ENCODE data around the gene RIPK4. TPM values are rescaled to one million over a fixed set of nuclear protein-coding genes. Genes with fewer than 3 reads are reported as not detected.
"Not testable (repeated sequence)": the region's sequence is repeated elsewhere in the genome, so short reads cannot be mapped to it uniquely, and the experiment has no call there.

Gene RIPK4
- total RNA-seq, 1 donor from 2014 or later: 28.9 TPM

GRCh38 chr21:41720250-41720649 lies 46.6 kb downstream of the RIPK4 start:
- no peaks in the 10 kb centered on the region for H3K27me3 Mint-ChIP-seq
- no peaks in the 10 kb centered on the region for H3K36me3 Mint-ChIP-seq (ENCODE audit: insufficient read depth)
- no peak for TF ChIP-seq CTCF (IDR thresholded peaks at IDR 0.05; ENCODE audit: unreplicated experiment)
- H3K27ac Mint-ChIP-seq: no peak overlapping the region
- H3K9me3 Mint-ChIP-seq (ENCODE audit: low read depth): no peaks in the 10 kb centered on the region
- no peak for DNase-seq (ENCODE audit: low spot score, unreplicated experiment)
- no peak overlapping the region for H3K4me3 Mint-ChIP-seq (ENCODE audit: low read depth)
- H3K4me1 Mint-ChIP-seq (ENCODE audit: low read depth): peaks cover 23% of the 10 kb centered on the region

- DNase-seq (ENCODE audit: low spot score, unreplicated experiment): no peak
- Mint-ChIP-seq H3K4me1 (ENCODE audit: low read depth) (peaks cover 29% of the 10 kb centered on the region), H3K27me3 (no peaks in the 10 kb centered on the region), H3K27ac (no peak overlapping the region), H3K9me3 (ENCODE audit: low read depth) (no peaks in the 10 kb centered on the region), H3K4me3 (ENCODE audit: low read depth) (no peak overlapping the region), H3K36me3 (ENCODE audit: insufficient read depth) (no peaks in the 10 kb centered on the region)
- no peak for TF ChIP-seq CTCF (IDR thresholded peaks at IDR 0.05; ENCODE audit: unreplicated experiment)
These were observed 47.2 kb downstream of the RIPK4 start for GRCh38 chr21:41719691-41720090.

- H3K27me3 Mint-ChIP-seq: no peaks in the 10 kb centered on the region
- DNase-seq (ENCODE audit: low spot score, unreplicated experiment): no peak
- no peaks in the 10 kb centered on the region for H3K9me3 Mint-ChIP-seq (ENCODE audit: low read depth)
- no peak overlapping the region for H3K27ac Mint-ChIP-seq
- peaks cover 47% of the 10 kb centered on the region for H3K4me1 Mint-ChIP-seq (ENCODE audit: low read depth)
- no peak overlapping the region for H3K4me3 Mint-ChIP-seq (ENCODE audit: low read depth)
- H3K36me3 Mint-ChIP-seq (ENCODE audit: insufficient read depth): no peaks in the 10 kb centered on the region
- no peak for TF ChIP-seq CTCF (IDR thresholded peaks at IDR 0.05; ENCODE audit: unreplicated experiment)
These were observed 49.1 kb downstream of the RIPK4 start for GRCh38 chr21:41717573-41718330.

GRCh38 chr21:41716751-41717150 lies 50.1 kb downstream of the RIPK4 start:
- Mint-ChIP-seq H3K4me3 (ENCODE audit: low read depth) (no peak overlapping the region), H3K27ac (peak overlapping the region; percentile 95), H3K27me3 (no peaks in the 10 kb centered on the region), H3K9me3 (ENCODE audit: low read depth) (no peaks in the 10 kb centered on the region), H3K36me3 (ENCODE audit: insufficient read depth) (no peaks in the 10 kb centered on the region), H3K4me1 (ENCODE audit: low read depth) (peaks cover 55% of the 10 kb centered on the region)
- no peak for TF ChIP-seq CTCF (IDR thresholded peaks at IDR 0.05; ENCODE audit: unreplicated experiment)
- DNase-seq (ENCODE audit: low spot score, unreplicated experiment): no peak

- no peaks in the 10 kb centered on the region for H3K36me3 Mint-ChIP-seq (ENCODE audit: insufficient read depth)
- DNase-seq (ENCODE audit: low spot score, unreplicated experiment): peak; percentile 51
- H3K4me1 Mint-ChIP-seq (ENCODE audit: low read depth): peaks cover 65% of the 10 kb centered on the region
- no peak for TF ChIP-seq CTCF (IDR thresholded peaks at IDR 0.05; ENCODE audit: unreplicated experiment)
- no peaks in the 10 kb centered on the region for H3K27me3 Mint-ChIP-seq
- H3K4me3 Mint-ChIP-seq (ENCODE audit: low read depth): peak overlapping the region; percentile 20
- H3K27ac Mint-ChIP-seq: peak overlapping the region; percentile 95
- H3K9me3 Mint-ChIP-seq (ENCODE audit: low read depth): no peaks in the 10 kb centered on the region
These were observed 51.1 kb downstream of the RIPK4 start for GRCh38 chr21:41715649-41716281.

GRCh38 chr21:41714299-41714865 lies 52.5 kb downstream of the RIPK4 start:
- peak overlapping the region; percentile 95 for H3K27ac Mint-ChIP-seq
- H3K4me1 Mint-ChIP-seq (ENCODE audit: low read depth): peaks cover 65% of the 10 kb centered on the region
- not testable (repeated sequence) for DNase-seq (ENCODE audit: low spot score, unreplicated experiment); H3K27me3 Mint-ChIP-seq; H3K36me3 Mint-ChIP-seq (ENCODE audit: insufficient read depth); H3K9me3 Mint-ChIP-seq (ENCODE audit: low read depth)
- peak overlapping the region; percentile 51 for H3K4me3 Mint-ChIP-seq (ENCODE audit: low read depth)

Measured in progenitor cell of endocrine pancreas (in vitro differentiated cells).